Smooth muscle cell of the brain vasculature (primary cell): Measurements from ENCODE around the gene MSL3B.

Experiments
- DNase-seq: peaks from one replicate; pipeline ENCODE4 v3.0.0-alpha.2; 2012; ENCODE audit warnings: low read depth, low spot score

Gene MSL3B

DNA sequence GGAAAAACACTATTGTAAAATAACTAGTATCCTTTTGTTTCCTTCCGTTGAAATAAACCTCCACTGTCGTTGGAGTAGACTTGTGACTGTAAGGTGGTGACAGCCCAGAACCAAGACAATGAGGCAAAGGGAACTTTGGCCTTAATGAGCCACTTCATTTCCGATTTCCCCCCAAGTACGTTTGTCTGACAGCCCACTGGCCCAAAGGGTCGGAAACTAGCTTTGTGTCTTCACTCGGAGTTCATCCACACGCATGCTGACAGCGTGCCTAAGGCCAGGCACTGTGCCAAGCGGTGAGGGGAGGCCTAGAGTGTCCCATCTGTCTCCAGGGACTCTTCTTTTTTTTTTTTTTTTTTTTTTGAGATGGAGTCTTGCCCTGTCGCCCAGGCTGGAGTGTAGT is 34.8 kb downstream of the MSL3B start:
- DNase-seq: no peak

DNA sequence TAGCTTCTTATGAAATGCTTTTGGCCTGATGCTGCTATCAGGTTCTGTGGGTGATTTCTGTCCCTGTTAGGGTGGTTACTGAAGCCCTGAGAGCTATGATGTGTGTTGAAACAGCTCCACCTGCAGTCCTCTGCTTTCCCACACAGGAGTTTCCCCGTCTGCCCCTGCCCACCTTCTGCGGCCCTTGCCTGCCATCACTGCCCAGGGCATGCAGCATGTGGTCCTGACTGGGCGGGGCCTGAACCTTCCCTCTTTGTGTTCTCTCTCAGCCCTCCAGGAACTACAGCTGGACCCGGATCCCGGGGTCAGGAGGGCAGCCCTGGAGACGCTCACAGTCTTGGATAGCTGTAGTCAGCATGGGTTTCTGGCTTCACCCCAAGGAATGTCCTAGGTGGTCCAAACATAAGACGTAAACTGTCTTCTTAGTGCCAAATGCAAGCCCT is 35.3 kb downstream of the MSL3B start:
- DNase-seq: peak; percentile 31

DNA sequence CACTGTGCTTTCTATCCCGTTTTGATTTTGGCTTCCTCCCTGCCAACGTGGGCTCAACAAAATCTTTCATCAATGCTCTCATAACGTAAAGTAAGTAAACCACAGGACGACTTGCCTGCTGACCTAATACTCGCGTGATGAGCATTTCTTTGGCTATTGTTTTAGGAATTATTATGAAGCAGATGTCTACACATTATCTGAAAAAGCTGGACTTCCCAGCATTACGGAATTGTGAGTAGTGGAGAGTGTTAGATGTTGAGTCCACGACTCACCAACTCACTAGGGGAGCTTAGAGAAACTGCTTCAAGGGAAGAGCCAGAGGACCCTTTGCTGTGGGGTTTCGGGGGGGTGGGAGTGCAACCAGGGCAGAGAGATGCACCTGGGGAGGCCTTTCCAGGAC is 35.8 kb downstream of the MSL3B start:
- no peak for DNase-seq

DNA sequence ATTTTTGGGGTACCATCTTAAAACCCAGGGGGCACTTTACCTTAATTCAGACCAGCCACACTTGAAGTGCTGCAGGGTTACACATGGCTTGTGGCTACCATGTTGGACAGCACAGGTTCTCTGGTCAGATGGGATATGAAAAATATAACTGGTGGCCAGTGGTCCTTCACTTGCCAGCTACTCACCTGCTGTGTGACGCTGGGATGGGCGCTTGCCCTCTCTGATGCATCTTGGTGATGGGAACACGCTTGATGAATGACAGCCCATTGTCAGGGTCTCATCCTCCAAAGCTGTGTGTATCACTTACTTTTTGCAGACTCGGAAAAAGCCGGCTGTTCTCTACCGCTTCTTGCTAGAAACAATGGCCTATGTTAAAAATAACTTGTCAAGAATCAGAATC is 36.3 kb downstream of the MSL3B start:
- DNase-seq: no peak

DNA sequence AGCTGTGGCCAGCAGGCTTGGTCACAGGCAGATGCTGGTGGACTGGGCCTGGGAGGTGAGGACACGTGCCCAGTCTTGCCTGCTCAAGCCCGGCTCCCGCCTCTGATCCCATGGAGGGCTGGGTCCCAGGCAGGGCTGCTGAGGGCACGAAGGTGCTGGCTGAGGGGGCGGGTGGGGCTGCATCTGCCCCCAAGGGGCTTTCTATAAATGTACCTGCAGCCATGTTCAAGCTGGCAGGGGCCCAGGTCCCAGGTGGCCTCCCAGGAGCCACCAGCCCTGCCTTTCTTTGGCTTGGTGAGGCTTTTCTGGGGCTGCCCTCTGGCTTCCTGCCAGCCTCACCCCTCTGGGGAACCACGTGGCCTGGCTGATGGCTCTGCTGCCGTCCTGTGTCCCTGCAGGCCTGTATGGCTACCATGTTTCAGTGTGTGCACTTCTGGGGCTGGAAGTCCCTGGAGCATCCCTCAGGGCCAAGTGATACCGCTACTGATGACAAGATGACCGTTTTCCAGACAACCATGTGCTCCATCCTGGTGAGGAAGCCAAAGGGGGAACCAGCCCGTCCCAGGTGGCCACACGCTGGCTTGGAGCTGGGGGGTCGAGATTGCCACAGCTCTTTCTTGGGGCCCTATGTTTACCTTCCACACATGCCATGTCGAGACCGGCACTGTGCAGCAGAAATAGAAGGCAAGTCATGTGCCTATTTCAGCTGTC is 37.0 kb downstream of the MSL3B start:
- DNase-seq: no peak

DNA sequence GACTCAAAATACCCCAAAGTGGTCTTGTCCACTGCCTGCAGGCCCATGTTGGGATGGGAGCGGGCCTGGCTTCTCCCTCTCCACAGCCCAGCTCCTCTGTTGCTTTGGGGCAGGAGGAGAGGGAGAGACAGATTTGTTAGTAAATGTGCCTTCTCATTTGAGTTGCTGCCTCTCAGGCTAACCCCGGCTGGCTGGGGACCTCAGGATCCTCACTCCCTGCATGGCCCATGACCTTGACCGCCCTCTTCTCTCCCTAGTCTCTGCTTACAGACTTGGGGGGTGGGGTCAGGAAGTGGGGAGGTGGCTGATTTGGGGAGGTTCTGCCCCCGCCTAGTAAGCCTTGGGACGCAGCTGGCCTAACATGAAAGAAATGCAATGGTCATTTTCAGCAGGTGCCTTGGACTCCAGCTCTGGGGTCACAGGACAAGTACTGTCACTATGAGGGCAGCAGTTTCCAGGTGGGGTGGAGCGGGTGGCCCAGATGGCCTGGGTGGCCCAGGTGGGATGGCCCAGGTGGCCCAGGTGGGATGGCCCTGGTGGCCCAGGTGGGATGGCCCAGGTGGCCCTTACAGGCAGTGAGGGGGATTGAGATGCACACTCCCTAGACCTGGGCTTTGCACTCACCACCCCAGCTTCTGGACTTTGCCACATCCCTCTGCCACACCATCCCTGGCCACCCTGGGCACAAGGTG is 37.9 kb downstream of the MSL3B start:
- DNase-seq: no peak

DNA sequence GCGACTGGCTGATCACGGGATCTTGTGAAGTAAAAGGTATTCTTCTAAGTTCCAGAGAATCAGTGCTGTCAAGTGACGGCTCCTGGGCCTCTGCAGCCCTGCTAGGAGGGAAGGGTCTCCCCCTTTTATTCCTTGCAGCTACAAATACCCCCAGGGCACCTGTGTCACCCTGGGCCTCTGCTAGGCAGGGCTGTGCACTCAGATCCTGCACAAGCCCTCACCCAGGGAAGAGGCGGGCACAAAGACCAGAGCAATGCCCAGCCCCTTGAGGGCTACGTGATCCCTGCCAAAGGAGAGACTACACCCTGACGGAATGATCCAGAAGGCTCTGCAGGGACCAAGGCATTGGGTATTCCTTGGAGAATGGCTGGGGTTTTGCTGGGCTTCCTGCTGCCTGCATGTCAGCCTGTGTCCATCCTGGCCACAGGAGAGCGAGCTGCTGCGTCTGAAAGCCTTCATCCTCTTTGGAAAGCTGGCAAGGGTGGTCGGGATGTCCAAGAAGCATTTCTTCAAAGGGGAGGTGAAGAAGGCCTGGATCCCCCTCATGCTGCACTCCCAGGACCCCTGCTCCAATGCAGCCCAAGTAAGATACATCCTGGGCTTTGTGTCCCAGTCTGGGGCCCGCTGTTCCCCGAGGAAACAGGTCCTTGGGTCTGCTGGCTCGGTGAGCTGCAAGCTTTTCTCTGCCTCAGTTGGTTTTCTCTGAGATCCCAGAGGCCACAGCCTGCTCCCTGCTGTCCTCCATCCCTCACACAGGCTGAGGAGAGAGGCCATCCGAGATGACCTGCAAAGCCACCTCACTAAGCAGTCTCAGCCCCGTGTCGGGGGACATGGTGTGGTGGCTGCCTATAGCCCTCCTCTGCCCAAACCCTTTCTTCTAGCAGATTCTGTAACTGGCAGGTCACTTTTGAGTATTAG is 38.7 kb downstream of the MSL3B start:
- DNase-seq: no peak

DNA sequence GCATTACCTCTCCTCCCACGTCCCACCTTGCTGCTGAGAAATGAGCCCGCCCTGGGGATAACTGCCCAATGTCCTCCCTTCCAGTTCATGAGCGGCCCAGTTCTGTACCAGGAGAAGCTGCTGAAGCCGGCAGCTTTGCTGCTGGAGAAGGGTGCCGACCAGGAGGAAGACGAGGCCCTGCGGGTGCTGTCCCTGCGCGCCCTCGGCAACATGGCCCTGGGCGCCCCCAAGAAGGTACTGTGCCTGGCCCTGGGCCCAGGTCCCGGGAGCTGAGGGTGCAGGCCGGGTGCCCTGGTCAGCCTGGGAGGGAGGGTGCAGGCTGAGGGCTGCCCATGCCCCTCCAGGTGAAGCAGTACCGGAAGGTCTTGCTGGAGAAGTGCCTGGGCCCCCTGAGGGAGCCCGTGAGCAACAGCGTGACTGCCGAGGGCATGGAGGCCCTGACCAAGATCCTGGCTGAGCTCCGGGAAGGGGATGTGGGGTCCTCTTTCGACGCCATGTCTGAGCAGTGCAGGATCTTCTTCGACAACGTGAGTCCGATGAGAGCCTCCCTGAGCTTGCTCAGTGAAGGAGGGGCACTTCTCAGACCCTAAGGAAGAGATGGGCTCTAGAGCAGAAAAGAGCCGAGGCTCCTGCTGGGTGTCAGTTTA is 39.5 kb downstream of the MSL3B start:
- no peak for DNase-seq

DNA sequence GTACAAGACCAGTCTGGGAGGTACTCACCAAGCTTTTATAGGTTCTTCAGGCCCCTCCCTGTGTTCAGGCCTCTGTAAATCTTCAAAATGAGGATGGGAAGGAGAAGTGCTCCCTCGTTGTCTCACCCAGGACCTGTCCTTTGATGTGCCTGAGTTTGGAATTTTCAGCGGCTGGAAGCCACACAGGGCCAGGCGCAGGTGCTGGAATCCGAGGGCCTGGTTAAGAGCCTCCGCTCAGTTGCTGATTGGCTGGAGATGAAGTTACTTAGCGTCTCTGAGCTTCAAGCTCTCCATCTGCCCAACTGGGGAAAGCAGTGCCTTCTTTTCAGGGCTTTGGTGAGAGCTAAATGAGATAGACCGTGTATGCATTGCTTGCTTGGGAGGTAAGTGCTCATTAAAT is 43.8 kb downstream of the MSL3B start:
- no peak for DNase-seq

DNA sequence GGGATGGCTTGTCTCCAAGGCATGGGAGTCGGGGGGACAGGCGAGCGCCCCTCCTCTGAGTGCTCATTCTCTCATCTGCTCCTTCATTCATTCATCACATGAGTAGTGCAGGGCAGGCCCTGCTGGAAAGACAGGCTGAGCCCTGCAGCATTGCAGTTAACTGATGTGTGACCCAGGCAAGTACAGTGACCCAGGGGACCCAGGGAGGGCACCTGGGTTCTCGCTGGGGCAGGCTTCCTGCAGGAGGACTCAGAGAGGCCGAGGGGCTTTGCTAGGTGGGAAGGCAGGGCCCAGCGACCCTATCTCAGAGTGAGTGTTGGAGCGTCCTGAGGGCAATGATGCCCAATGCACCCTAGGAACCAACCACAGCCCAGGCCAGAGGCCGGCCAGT is 44.5 kb downstream of the MSL3B start:
- no peak for DNase-seq

DNA sequence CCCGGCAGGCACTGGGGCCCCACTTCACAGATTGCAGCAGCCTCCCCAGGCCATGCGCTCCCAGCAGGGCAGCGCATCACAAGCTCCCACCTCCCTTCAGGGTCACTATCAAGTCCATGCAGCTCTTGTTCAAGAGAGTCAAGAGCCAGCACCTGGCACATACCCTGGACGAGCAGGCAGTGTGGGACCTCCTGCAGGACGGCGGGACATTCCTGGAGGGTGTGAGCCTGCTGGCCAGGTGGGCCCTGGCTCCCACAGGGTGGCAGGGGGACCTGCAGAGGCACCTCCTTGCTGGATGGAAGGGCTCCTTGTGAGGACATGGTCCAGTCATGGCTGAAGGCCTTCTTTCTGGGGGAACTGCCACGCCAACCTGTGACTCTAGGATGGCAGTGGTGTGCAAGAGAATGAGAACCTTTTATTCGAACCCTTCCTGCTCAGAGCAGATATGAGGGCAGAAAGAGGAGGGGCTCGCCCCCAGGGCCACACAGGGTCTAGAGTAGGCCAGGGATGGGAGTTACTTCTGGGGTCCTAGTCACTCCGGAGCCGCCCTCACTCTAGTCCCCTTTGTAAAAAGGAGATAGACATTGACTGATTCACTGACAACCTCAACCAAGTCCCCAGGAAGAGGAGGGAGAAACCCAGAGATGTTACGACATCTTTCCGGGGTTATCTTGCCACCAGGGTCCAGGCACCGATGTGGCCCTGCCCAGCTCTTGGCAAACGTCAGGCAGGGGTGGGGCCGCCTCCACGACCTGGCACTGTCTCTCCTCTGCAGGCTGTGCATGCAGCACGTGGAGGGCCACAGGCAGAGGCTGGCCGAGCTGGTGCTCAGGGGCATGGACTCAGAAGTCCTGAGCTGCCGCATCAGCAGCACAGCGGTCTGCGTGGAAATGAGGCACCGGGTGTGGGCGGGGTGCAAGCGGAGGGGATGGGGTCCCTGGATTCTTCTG is 45.1 kb downstream of the MSL3B start:
- DNase-seq: no peak

DNA sequence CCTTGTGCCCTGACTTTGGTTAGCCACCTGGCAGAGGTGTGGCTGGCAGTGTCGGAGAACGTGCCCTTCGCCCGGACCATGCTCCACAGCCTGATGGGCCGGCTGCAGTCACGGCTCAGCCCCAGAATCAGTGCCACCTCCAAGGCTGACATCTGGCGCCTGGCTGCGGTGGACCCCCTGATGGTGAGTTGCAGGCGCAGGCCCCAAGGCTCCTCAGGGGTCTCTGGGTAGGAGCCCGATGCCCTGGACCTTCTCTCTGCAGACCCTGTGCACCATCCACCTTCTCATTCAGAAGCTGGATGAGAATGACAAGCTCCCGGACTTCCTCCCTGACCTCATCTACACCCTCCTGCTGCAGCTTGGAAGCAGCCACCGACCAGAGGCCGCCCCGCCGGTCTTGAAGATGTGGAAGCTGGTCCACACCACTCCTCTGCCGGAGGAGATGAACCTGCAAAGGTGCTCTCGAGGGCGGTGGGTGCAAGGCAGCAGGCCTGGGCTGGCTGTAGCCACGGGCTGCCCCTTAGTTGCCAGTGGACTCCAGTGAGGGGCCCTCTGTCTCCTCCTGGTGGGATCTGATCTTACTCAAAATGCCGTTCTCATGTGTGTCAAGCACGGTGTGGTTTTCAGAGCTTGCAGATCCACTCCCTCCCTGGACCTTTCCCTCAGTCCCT is 46.0 kb downstream of the MSL3B start:
- no peak for DNase-seq

DNA sequence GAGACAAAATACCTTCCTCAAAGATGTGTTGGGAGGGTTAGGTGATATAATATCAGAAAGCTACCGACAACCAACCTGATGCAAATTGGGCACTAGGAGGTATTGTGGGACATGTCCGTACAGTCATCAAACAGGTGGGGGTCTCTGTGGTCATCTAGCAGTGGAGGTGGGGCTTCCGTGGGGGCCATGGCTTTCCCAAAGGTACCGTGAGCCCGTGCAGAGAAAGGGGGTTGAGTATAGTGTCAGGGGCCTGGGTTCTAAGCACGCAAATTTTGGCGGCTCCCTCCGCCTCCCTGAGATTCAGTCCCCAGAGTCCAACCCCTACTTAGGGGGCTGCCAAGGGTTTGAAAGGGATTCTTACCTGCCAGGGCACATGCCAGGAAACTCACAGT is 46.5 kb downstream of the MSL3B start:
- no peak for DNase-seq

DNA sequence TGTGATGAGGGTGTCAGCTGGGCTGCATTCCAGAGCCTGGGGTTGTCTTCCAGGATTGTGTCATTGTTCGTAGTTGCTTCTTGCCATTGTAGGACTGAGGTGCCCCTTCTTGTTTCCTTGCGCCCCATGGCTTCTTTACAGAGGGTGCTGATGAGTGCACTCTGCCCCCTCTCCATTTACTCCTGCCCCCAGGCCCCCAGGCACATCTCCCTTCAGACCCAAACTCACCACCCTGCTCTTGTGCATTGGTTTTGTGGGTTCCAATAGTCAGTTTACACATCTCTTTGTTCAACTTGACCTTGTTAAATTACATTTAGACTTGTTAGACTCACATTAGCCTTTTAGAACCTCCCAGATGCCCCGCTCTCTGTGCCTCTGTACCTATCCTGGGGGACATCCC is 47.0 kb downstream of the MSL3B start:
- no peak for DNase-seq

DNA sequence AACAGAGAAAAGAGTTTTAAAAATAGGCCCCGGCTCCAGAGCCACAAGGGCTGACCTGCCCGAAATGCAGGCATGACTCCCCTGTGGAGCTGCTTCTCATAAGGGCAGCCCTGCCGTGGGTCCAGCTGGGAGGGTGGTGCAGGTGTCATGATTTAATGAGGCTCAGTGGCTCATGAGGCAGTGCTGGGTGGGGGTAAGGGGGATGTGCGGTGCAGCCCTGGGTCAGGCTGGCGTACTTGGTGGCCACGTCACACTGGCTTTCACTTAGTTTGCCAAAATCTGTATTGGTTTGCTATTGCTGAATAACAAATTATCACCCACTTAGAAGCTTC is 47.4 kb downstream of the MSL3B start:
- no peak for DNase-seq

DNA sequence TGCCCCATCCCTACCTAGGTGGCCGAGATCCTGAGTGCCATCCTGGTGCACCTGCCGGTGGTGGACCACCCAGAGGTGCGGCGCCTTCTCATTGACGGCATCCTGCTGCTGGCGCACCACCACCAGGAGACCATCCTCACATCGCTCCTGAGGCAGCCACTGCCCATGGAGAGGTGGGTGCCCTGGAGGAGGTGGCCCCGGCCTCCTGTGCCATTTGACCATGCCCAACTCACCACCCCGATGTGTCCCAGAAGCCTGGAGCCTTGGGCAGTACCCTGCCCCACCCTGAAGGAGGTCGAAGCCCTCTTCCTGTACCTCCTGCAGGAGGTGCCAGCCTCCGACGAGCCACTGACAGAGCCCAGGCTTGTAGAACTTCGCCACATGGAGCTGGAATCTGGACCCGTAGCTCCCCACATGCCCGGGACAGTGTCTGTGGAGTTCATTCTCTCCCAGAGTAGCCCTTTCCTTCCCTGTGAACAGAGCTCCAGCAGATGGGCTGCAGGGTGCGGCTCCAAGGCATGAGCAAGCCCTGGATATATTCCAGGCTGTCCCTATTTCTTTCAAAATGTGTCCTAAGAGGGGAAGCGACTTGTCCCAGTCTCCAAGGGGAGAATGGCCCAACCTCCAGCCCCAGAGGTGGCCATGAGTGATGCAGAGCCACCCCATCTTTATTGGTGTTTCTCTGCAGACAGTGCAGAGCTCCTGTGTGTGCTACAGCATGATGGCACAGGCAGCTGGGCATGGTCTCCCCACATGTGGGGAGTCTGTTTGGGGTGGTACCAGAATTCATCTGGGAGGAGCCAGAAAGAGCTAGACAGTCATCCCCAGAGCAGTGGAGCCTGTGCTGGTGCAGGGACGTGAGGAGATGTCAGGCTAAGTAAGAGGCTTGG is 48.1 kb downstream of the MSL3B start:
- no peak for DNase-seq

DNA sequence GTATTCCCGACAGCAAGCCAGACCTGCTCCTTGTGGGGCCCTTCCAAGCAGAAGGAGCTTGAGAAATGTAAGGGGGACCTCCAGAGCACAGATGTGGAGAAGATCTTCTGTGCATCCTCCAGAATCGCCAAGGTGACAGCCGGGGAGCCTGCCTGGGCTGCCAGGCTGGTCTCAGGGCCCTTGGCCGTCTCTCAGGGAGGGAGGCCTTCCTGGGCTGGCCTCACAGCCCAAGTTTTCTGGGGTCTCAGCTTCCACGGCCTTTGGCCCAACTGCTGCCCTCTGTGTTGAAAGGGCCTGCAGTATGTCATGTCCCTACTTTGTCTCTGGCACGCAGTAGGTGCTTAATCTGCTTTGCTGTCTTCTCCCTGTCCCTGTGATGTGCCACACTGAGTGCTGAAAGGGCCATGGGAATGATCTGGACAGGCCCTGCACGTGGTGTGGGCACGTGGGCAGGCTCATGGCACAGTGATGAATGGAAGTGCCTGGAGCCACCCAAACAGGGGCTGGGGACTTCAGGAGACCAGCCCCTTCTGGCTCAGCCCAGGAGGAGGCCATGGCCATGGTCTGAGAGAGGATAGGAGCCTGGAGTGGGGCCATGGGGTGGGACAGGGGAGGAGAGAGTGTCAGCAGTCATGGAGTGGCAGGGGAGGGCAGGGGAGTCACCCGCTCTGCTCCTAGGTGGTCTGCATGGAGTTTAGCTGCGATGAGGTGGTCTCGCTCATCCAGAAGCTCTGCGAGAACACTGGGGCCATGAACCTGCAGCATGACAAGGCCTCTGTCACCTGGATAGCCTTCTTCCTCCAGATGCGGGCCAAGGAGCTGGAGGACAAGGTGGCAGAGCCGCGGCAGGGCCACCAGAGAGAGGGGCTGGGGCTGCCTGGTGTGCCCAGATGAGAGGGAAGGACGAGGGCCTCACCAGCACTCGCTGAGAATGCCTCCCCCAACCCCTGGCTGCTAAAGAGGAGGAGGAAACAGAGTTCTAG is 49.3 kb downstream of the MSL3B start:
- DNase-seq: no peak

DNA sequence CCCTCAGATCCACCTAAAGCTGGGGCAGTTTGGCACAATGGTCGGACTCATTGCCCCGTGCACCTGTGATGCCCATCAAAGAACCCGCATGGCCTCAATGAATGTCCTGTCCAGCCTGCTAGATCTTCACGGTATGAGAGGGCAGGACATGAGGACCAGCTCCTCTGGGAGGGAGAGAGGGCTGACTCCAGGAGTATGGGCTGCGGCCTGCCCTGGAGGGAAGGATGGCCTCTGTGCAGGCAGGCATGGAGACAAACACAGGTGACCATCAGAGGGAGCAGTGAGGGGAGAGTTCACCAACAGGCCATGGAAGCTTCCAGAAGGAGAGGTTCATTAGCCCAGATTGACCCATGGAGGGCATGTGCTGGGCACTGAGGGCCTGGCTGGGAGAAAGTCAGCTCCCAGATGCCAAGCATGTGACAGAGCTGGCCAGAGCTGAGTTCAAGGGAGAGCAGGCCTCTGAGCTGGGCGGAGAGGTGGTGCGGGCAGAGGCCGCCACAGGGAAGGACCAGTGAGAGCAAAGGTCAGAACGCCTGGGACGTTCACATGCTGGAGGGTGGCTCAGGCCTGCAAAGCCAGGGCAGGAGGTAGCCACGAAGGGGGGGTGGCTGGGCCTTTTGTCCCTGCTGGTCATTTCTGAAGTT is 50.1 kb downstream of the MSL3B start:
- DNase-seq: no peak
